ENCODE results near the gene FRK.
A peak's percentile ranks its signal among the peaks of the same experiment; 100 is the strongest.

Gene FRK

GRCh38 chr6:115986026-115986425, 74.7 kb downstream of the FRK start:
- no peak overlapping the region for H3K4me2 ChIP-seq (ENCODE audit: low read length)
- H3K4me3 ChIP-seq (ENCODE audit: low read length) = no peak overlapping the region
- no peak overlapping the region for H3K9ac ChIP-seq (ENCODE audit: low read length)
- no peak overlapping the region for H4K5ac ChIP-seq (ENCODE audit: low read length)
- no peak overlapping the region for H2BK120ac ChIP-seq (ENCODE audit: low read depth, low read length)
- WGBS (ENCODE audit: extremely low coverage, insufficient coverage, low lambda C conversion rate) = no CpG with 5 or more reads among the region's 2 CpGs
- H3K4me1 ChIP-seq (ENCODE audit: control insufficient read depth, low read depth, low read length) = no peaks in the 10 kb centered on the region
- H3K18ac ChIP-seq (ENCODE audit: low read length) = no peak overlapping the region
- H3K56ac ChIP-seq (ENCODE audit: low read length) = no peak overlapping the region
- H2AK5ac ChIP-seq (ENCODE audit: low read length) = no peak overlapping the region
- no peak overlapping the region for H3K23ac ChIP-seq (ENCODE audit: low read length)
- no peak overlapping the region for H3K4ac ChIP-seq (ENCODE audit: low read depth, low read length)
- no peak overlapping the region for H2BK5ac ChIP-seq (ENCODE audit: low read length)
- no peaks in the 10 kb centered on the region for H3K27me3 ChIP-seq (ENCODE audit: insufficient read depth, low read length, poor library complexity)
- no peak for DNase-seq
- no peaks in the 10 kb centered on the region for H3K79me2 ChIP-seq (ENCODE audit: control insufficient read depth, insufficient read depth, low read length)
- no peak overlapping the region for H4K8ac ChIP-seq (ENCODE audit: low read depth, low read length)
- H3K27ac ChIP-seq (ENCODE audit: low read depth, low read length) = no peak overlapping the region
- no peaks in the 10 kb centered on the region for H3K36me3 ChIP-seq (ENCODE audit: control insufficient read depth, insufficient read depth, low read length)
- no peak overlapping the region for H2BK15ac ChIP-seq (replicated peaks; ENCODE audit: low read depth)
- no peaks in the 10 kb centered on the region for H3K79me1 ChIP-seq (ENCODE audit: low read length)

- no CpG with 5 or more reads among the region's 2 CpGs for WGBS (ENCODE audit: extremely low coverage, insufficient coverage, low lambda C conversion rate)
- H2BK15ac ChIP-seq (replicated peaks; ENCODE audit: low read depth) = no peak overlapping the region
- H3K4ac ChIP-seq (ENCODE audit: low read depth, low read length) = no peak overlapping the region
- H3K4me3 ChIP-seq (ENCODE audit: low read length) = no peak overlapping the region
- no peak overlapping the region for H3K9ac ChIP-seq (ENCODE audit: low read length)
- no peak overlapping the region for H2BK5ac ChIP-seq (ENCODE audit: low read length)
- H3K56ac ChIP-seq (ENCODE audit: low read length) = no peak overlapping the region
- H3K18ac ChIP-seq (ENCODE audit: low read length) = no peak overlapping the region
- no peaks in the 10 kb centered on the region for H3K79me1 ChIP-seq (ENCODE audit: low read length)
- no peak overlapping the region for H4K8ac ChIP-seq (ENCODE audit: low read depth, low read length)
- no peak overlapping the region for H3K27ac ChIP-seq (ENCODE audit: low read depth, low read length)
- no peak overlapping the region for H2AK5ac ChIP-seq (ENCODE audit: low read length)
- no peak overlapping the region for H3K4me2 ChIP-seq (ENCODE audit: low read length)
- no peaks in the 10 kb centered on the region for H3K79me2 ChIP-seq (ENCODE audit: control insufficient read depth, insufficient read depth, low read length)
- no peak overlapping the region for H4K5ac ChIP-seq (ENCODE audit: low read length)
- no peak overlapping the region for H3K23ac ChIP-seq (ENCODE audit: low read length)
- H3K36me3 ChIP-seq (ENCODE audit: control insufficient read depth, insufficient read depth, low read length) = no peaks in the 10 kb centered on the region
- no peaks in the 10 kb centered on the region for H3K27me3 ChIP-seq (ENCODE audit: insufficient read depth, low read length, poor library complexity)
- H2BK120ac ChIP-seq (ENCODE audit: low read depth, low read length) = no peak overlapping the region
- H3K4me1 ChIP-seq (ENCODE audit: control insufficient read depth, low read depth, low read length) = no peaks in the 10 kb centered on the region
- no peak for DNase-seq
Observed at GRCh38 chr6:115984809-115985208, 75.9 kb downstream of the FRK start.

GRCh38 chr6:115983998-115984397, 76.7 kb downstream of the FRK start:
- H4K5ac ChIP-seq (ENCODE audit: low read length) = no peak overlapping the region
- no peak overlapping the region for H2BK15ac ChIP-seq (replicated peaks; ENCODE audit: low read depth)
- H3K79me1 ChIP-seq (ENCODE audit: low read length) = no peaks in the 10 kb centered on the region
- no peak overlapping the region for H3K4ac ChIP-seq (ENCODE audit: low read depth, low read length)
- H3K56ac ChIP-seq (ENCODE audit: low read length) = no peak overlapping the region
- H3K79me2 ChIP-seq (ENCODE audit: control insufficient read depth, insufficient read depth, low read length) = no peaks in the 10 kb centered on the region
- no peak overlapping the region for H3K4me3 ChIP-seq (ENCODE audit: low read length)
- H4K8ac ChIP-seq (ENCODE audit: low read depth, low read length) = no peak overlapping the region
- H2BK5ac ChIP-seq (ENCODE audit: low read length) = no peak overlapping the region
- H2AK5ac ChIP-seq (ENCODE audit: low read length) = no peak overlapping the region
- H3K36me3 ChIP-seq (ENCODE audit: control insufficient read depth, insufficient read depth, low read length) = no peaks in the 10 kb centered on the region
- H3K23ac ChIP-seq (ENCODE audit: low read length) = no peak overlapping the region
- H3K9ac ChIP-seq (ENCODE audit: low read length) = no peak overlapping the region
- no peak overlapping the region for H2BK120ac ChIP-seq (ENCODE audit: low read depth, low read length)
- no CpG with 5 or more reads among the region's 4 CpGs for WGBS (ENCODE audit: extremely low coverage, insufficient coverage, low lambda C conversion rate)
- H3K4me2 ChIP-seq (ENCODE audit: low read length) = no peak overlapping the region
- no peak overlapping the region for H3K18ac ChIP-seq (ENCODE audit: low read length)
- no peaks in the 10 kb centered on the region for H3K27me3 ChIP-seq (ENCODE audit: insufficient read depth, low read length, poor library complexity)
- H3K27ac ChIP-seq (ENCODE audit: low read depth, low read length) = no peak overlapping the region
- no peak for DNase-seq
- no peaks in the 10 kb centered on the region for H3K4me1 ChIP-seq (ENCODE audit: control insufficient read depth, low read depth, low read length)

- H2BK5ac ChIP-seq (ENCODE audit: low read length) = no peak overlapping the region
- WGBS (ENCODE audit: extremely low coverage, insufficient coverage, low lambda C conversion rate) = no CpG with 5 or more reads among the region's 2 CpGs
- H3K27ac ChIP-seq (ENCODE audit: low read depth, low read length) = no peak overlapping the region
Observed at GRCh38 chr6:115982453-115982852, 78.2 kb downstream of the FRK start.

GRCh38 chr6:115977220-115977619, 83.5 kb downstream of the FRK start:
- DNase-seq = no peak
- H3K4me2 ChIP-seq (ENCODE audit: low read length) = no peak overlapping the region
- no peak overlapping the region for H3K4me3 ChIP-seq (ENCODE audit: low read length)
- no peak overlapping the region for H4K5ac ChIP-seq (ENCODE audit: low read length)
- no peak overlapping the region for H2BK120ac ChIP-seq (ENCODE audit: low read depth, low read length)
- no peak overlapping the region for H2BK5ac ChIP-seq (ENCODE audit: low read length)
- H3K79me1 ChIP-seq (ENCODE audit: low read length) = no peaks in the 10 kb centered on the region
- H3K9ac ChIP-seq (ENCODE audit: low read length) = no peak overlapping the region
- H3K79me2 ChIP-seq (ENCODE audit: control insufficient read depth, insufficient read depth, low read length) = no peaks in the 10 kb centered on the region
- WGBS (ENCODE audit: extremely low coverage, insufficient coverage, low lambda C conversion rate) = no CpG with 5 or more reads among the region's 2 CpGs
- no peak overlapping the region for H3K56ac ChIP-seq (ENCODE audit: low read length)
- H2BK15ac ChIP-seq (replicated peaks; ENCODE audit: low read depth) = no peak overlapping the region
- no peak overlapping the region for H3K18ac ChIP-seq (ENCODE audit: low read length)
- no peak overlapping the region for H2AK5ac ChIP-seq (ENCODE audit: low read length)
- no peak overlapping the region for H4K8ac ChIP-seq (ENCODE audit: low read depth, low read length)
- no peaks in the 10 kb centered on the region for H3K27me3 ChIP-seq (ENCODE audit: insufficient read depth, low read length, poor library complexity)
- H3K23ac ChIP-seq (ENCODE audit: low read length) = no peak overlapping the region
- H3K36me3 ChIP-seq (ENCODE audit: control insufficient read depth, insufficient read depth, low read length) = no peaks in the 10 kb centered on the region
- no peak overlapping the region for H3K27ac ChIP-seq (ENCODE audit: low read depth, low read length)
- H3K4me1 ChIP-seq (ENCODE audit: control insufficient read depth, low read depth, low read length) = no peaks in the 10 kb centered on the region
- no peak overlapping the region for H3K4ac ChIP-seq (ENCODE audit: low read depth, low read length)

More at GRCh38 chr6:115982453-115982852, 78.2 kb downstream of the FRK start:
- no peak overlapping the region for H3K23ac ChIP-seq (ENCODE audit: low read length)
- H3K18ac ChIP-seq (ENCODE audit: low read length) = no peak overlapping the region
- no peak overlapping the region for H3K9ac ChIP-seq (ENCODE audit: low read length)
- no peaks in the 10 kb centered on the region for H3K79me1 ChIP-seq (ENCODE audit: low read length)
- no peak overlapping the region for H4K8ac ChIP-seq (ENCODE audit: low read depth, low read length)
- no peak overlapping the region for H2AK5ac ChIP-seq (ENCODE audit: low read length)
- H4K5ac ChIP-seq (ENCODE audit: low read length) = no peak overlapping the region
- no peak overlapping the region for H2BK120ac ChIP-seq (ENCODE audit: low read depth, low read length)
- DNase-seq = no peak
- H3K4me2 ChIP-seq (ENCODE audit: low read length) = no peak overlapping the region
- no peak overlapping the region for H3K4me3 ChIP-seq (ENCODE audit: low read length)
- no peak overlapping the region for H2BK15ac ChIP-seq (replicated peaks; ENCODE audit: low read depth)
- no peaks in the 10 kb centered on the region for H3K79me2 ChIP-seq (ENCODE audit: control insufficient read depth, insufficient read depth, low read length)
- no peaks in the 10 kb centered on the region for H3K4me1 ChIP-seq (ENCODE audit: control insufficient read depth, low read depth, low read length)
- no peak overlapping the region for H3K56ac ChIP-seq (ENCODE audit: low read length)
- H3K4ac ChIP-seq (ENCODE audit: low read depth, low read length) = no peak overlapping the region
- no peaks in the 10 kb centered on the region for H3K27me3 ChIP-seq (ENCODE audit: insufficient read depth, low read length, poor library complexity)
- H3K36me3 ChIP-seq (ENCODE audit: control insufficient read depth, insufficient read depth, low read length) = no peaks in the 10 kb centered on the region

GRCh38 chr6:115976321-115976870, 84.3 kb downstream of the FRK start:
- Histone ChIP-seq H3K79me1 (ENCODE audit: low read length) (no peaks in the 10 kb centered on the region), H3K27me3 (ENCODE audit: insufficient read depth, low read length, poor library complexity) (no peaks in the 10 kb centered on the region), H4K5ac (ENCODE audit: low read length) (no peak overlapping the region), H3K18ac (ENCODE audit: low read length) (no peak overlapping the region), H3K79me2 (ENCODE audit: control insufficient read depth, insufficient read depth, low read length) (no peaks in the 10 kb centered on the region), H2BK120ac (ENCODE audit: low read depth, low read length) (no peak overlapping the region), H4K8ac (ENCODE audit: low read depth, low read length) (no peak overlapping the region), H2AK5ac (ENCODE audit: low read length) (no peak overlapping the region), H3K23ac (ENCODE audit: low read length) (no peak overlapping the region), H3K56ac (ENCODE audit: low read length) (no peak overlapping the region), H3K36me3 (ENCODE audit: control insufficient read depth, insufficient read depth, low read length) (no peaks in the 10 kb centered on the region), H3K27ac (ENCODE audit: low read depth, low read length) (no peak overlapping the region), H3K9ac (ENCODE audit: low read length) (no peak overlapping the region), H2BK5ac (ENCODE audit: low read length) (no peak overlapping the region), H3K4me1 (ENCODE audit: control insufficient read depth, low read depth, low read length) (no peaks in the 10 kb centered on the region), H3K4me2 (ENCODE audit: low read length) (no peak overlapping the region), H2BK15ac (replicated peaks; ENCODE audit: low read depth) (no peak overlapping the region), H3K4me3 (ENCODE audit: low read length) (no peak overlapping the region), H3K4ac (ENCODE audit: low read depth, low read length) (no peak overlapping the region)
- no CpG with 5 or more reads among the region's 2 CpGs for WGBS (ENCODE audit: extremely low coverage, insufficient coverage, low lambda C conversion rate)
- peak; percentile 15 for DNase-seq

Data from mesendoderm (in vitro differentiated cells).